Ectodermal cell (in vitro differentiated cells): Measurements from ENCODE around the gene CAPS2.

Experiments used
- H3K27ac ChIP-seq: 2 replicates; pipeline ENCODE4 v1.7.0; 2013; ENCODE audit warnings: mild to moderate bottlenecking, low read depth, low read length; ENCODE audit not compliant: insufficient read depth, poor library complexity, severe bottlenecking
- H3K27me3 ChIP-seq: 2 replicates; pipeline ENCODE4 v1.7.0; 2013; ENCODE audit warnings: mild to moderate bottlenecking, low read length; ENCODE audit not compliant: insufficient read depth, control insufficient read depth, poor library complexity, severe bottlenecking
- H3K36me3 ChIP-seq: one replicate; pipeline ENCODE4 v1.7.0; 2013; ENCODE audit warnings: low read length; ENCODE audit not compliant: control insufficient read depth, insufficient read depth
- H3K4me1 ChIP-seq: one replicate; pipeline ENCODE4 v1.7.0; 2013; ENCODE audit warnings: low read length; ENCODE audit not compliant: control insufficient read depth, insufficient read depth
- H3K4me3 ChIP-seq: 2 replicates; pipeline ENCODE4 v1.7.0; 2013; ENCODE audit warnings: low read depth, low read length, control low read depth; ENCODE audit not compliant: insufficient read depth
- H3K9me3 ChIP-seq: 2 replicates; pipeline ENCODE4 v1.7.0; 2013; ENCODE audit warnings: mild to moderate bottlenecking, low read length, moderate library complexity; ENCODE audit not compliant: control insufficient read depth
- WGBS, 2 experiments: methylation state at CpG; one replicate each; pipeline ENCODE4 v1.1.7; 2013; ENCODE audit warnings: missing lambda C conversion rate in 2 of 2; 5-methylcytosine and 5-hydroxymethylcytosine counted together

The CAPS2 gene

GRCh38 chr12:75271576-75271975 is 58.5 kb downstream of the CAPS2 start:
- H3K4me1 ChIP-seq = no peaks in the 10 kb centered on the region
- H3K27ac ChIP-seq = no peak overlapping the region
- H3K9me3 ChIP-seq = no peaks in the 10 kb centered on the region
- WGBS, 2 experiments = 89 to 95% methylated on average over 5 of the region's 5 CpGs
- no peaks in the 10 kb centered on the region for H3K36me3 ChIP-seq
- H3K27me3 ChIP-seq = no peaks in the 10 kb centered on the region
- H3K4me3 ChIP-seq = no peak overlapping the region

DNA sequence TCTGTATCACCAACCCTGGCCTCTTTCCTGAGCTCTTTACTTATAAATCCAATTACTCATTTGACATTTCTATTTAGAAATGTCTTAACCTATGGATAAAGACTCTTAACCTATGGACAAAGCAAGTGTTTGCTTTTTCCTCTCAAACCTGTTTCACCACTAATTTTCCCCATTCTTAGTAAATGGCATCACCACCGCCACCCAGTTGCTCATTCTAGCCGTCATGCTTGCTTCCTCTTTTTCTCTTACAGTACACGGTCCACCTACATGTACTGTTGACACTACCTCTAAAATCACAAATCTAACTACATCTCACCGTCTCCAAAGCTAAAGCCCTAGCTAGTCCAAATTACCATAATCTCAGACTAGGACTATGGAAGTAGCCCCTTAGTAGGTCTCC is 60.0 kb downstream of the CAPS2 start:
- Histone ChIP-seq H3K4me3 (no peak overlapping the region), H3K36me3 (no peaks in the 10 kb centered on the region)
- 87 to 92% methylated on average over 4 of the region's 4 CpGs for WGBS, 2 experiments

DNA sequence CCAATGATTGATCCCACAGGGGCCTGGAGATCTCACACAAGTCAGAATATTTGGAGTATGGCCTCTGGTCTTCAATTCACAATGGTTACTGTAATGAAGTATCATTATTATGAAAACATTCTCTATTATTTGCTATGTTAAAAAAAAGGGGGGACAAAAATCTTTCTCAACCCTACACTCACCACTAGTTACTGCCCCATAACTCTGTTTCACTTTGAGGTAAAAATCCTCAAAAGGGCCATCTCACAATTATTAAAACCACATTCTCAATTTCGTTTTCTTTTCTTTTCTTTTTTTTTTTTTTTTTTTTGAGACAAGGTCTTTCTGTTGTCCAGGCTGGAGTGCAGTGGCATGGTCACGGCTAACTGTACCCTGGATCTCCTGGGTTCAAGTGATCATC is 60.9 kb downstream of the CAPS2 start:
- Histone ChIP-seq H3K27me3 (no peaks in the 10 kb centered on the region), H3K9me3 (no peaks in the 10 kb centered on the region), H3K4me1 (no peaks in the 10 kb centered on the region), H3K4me3 (no peak overlapping the region), H3K27ac (no peak overlapping the region), H3K36me3 (no peaks in the 10 kb centered on the region)
- WGBS, 2 experiments = 84 to 89% methylated on average over 2 of the region's 2 CpGs

More for the DNA sequence above, 60.0 kb downstream of the CAPS2 start:
- Histone ChIP-seq H3K27me3 (no peaks in the 10 kb centered on the region), H3K27ac (no peak overlapping the region), H3K9me3 (no peaks in the 10 kb centered on the region), H3K4me1 (no peaks in the 10 kb centered on the region)

- no peaks in the 10 kb centered on the region for H3K4me1 ChIP-seq
- H3K27me3 ChIP-seq = no peaks in the 10 kb centered on the region
- no peaks in the 10 kb centered on the region for H3K36me3 ChIP-seq
- H3K4me3 ChIP-seq = no peak overlapping the region
- WGBS, 2 experiments = 93 to 100% methylated on average over 2 of the region's 2 CpGs
- H3K9me3 ChIP-seq = no peaks in the 10 kb centered on the region
- H3K27ac ChIP-seq = no peak overlapping the region
Observed at GRCh38 chr12:75260316-75260715, 69.8 kb downstream of the CAPS2 start.

DNA sequence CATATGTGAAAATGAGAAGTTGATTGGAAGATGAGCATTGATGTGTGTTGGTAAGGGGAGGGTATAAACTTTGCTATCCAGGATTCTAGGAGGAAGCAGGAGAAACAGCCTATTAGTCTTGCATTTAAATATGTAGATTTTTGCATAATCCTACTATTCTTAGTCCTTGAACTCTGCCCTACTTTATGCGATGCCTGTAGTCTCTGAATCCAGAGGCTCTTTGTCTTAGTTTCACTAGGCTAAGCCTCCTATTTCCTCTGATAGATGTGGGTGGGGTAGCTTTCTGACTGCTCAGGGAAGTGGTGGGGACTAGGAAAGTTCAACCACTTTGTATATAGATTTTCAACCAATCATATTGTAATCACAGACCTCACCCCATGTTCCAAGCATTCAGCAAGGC is 71.0 kb downstream of the CAPS2 start:
- no peaks in the 10 kb centered on the region for H3K36me3 ChIP-seq
- no peak overlapping the region for H3K4me3 ChIP-seq
- no peaks in the 10 kb centered on the region for H3K9me3 ChIP-seq
- WGBS, 2 experiments = 47% methylated on average over 1 of the region's 1 CpG; no CpG with 5 or more reads in 1 of the 2 experiments
- no peak overlapping the region for H3K27ac ChIP-seq
- H3K4me1 ChIP-seq = no peaks in the 10 kb centered on the region
- H3K27me3 ChIP-seq = no peaks in the 10 kb centered on the region

DNA sequence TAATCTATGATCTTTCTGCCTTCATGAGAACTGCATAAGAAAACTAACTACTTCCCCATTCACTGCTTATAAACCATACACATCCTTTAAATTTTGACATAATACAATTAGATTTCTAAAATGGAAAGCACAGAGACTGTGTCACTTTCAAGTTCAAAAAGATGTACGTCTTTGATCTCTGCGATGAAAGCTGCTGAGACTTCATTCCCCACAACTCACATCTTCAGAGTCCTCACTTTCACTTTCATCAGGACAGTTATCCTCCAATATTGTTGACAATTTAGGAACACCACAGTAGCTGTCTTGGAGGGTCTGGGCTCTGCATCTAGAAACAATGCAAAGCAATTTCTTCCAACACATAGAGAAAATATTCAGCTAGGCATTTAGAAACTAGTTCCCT is 72.6 kb downstream of the CAPS2 start:
- Histone ChIP-seq H3K4me1 (no peaks in the 10 kb centered on the region), H3K27me3 (no peaks in the 10 kb centered on the region), H3K27ac (no peak overlapping the region), H3K36me3 (no peaks in the 10 kb centered on the region), H3K4me3 (no peak overlapping the region), H3K9me3 (no peaks in the 10 kb centered on the region)
- WGBS, 2 experiments = 96 to 98% methylated on average over 2 of the region's 2 CpGs

DNA sequence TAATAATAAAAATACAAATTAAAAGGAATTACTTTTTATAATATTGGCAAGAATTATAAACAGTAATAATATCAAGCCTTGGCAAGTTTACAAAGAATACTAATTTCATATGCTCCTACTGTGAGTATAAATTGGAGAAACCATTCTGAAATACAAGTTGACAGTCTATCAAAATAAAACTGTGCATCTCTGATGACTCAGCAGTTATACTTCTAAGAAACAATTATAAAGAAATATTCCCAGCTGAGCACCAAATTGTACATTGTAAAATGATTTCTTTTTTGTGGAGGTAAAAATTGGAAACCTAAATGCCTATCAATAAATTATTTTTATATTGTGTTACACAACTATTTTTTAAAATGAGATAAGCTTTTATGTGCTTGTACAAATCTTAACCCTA is 85.0 kb downstream of the CAPS2 start:
- no peaks in the 10 kb centered on the region for H3K4me1 ChIP-seq
- no peaks in the 10 kb centered on the region for H3K36me3 ChIP-seq
- no peak overlapping the region for H3K4me3 ChIP-seq
- H3K27me3 ChIP-seq = no peaks in the 10 kb centered on the region
- no peak overlapping the region for H3K27ac ChIP-seq
- no peaks in the 10 kb centered on the region for H3K9me3 ChIP-seq

- Histone ChIP-seq H3K36me3 (no peaks in the 10 kb centered on the region), H3K27me3 (no peaks in the 10 kb centered on the region), H3K4me3 (no peak overlapping the region), H3K27ac (no peak overlapping the region), H3K4me1 (no peaks in the 10 kb centered on the region), H3K9me3 (no peaks in the 10 kb centered on the region)
Observed at GRCh38 chr12:75239987-75240386, 90.1 kb downstream of the CAPS2 start.

- WGBS, 2 experiments = 81 to 92% methylated on average over 1 of the region's 1 CpG
- H3K4me1 ChIP-seq = no peaks in the 10 kb centered on the region
- H3K36me3 ChIP-seq = no peaks in the 10 kb centered on the region
- no peaks in the 10 kb centered on the region for H3K9me3 ChIP-seq
- no peak overlapping the region for H3K27ac ChIP-seq
- no peaks in the 10 kb centered on the region for H3K27me3 ChIP-seq
- no peak overlapping the region for H3K4me3 ChIP-seq
Observed at GRCh38 chr12:75236206-75236605, 93.9 kb downstream of the CAPS2 start.

DNA sequence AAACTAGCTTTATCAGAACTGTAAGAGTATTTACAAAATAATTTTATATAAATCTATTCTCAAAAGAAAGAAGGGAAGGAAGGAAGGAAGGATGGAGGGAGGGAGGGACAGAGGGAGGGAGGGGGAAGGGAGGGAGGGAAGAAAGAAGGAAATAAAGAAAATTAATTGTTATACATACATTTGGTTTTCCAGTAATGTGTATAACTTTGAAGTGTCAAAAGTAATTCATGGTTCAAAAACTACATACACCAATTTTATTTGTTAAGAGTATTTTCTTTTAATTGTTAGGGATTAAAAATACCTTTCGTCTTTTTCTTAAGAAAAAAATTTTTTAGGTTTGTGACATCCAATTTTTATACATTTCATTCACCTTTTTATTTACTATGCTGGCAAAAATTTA is 103.0 kb downstream of the CAPS2 start:
- no peaks in the 10 kb centered on the region for H3K4me1 ChIP-seq
- H3K9me3 ChIP-seq = no peaks in the 10 kb centered on the region
- no peak overlapping the region for H3K4me3 ChIP-seq
- H3K27ac ChIP-seq = no peak overlapping the region
- no peaks in the 10 kb centered on the region for H3K27me3 ChIP-seq
- WGBS, 2 experiments = no CpG with 5 or more reads among the region's 1 CpG
- no peaks in the 10 kb centered on the region for H3K36me3 ChIP-seq
